Activated naive CD8-positive, alpha-beta T cell treated with anti-CD3 and anti-CD28 coated beads, Interleukin-2, amount 50 U/mL, for 24 hours (primary cell): ENCODE data around the gene PIK3CG.
"Not testable (repeated sequence)": the region's sequence is repeated elsewhere in the genome, so short reads cannot be mapped to it uniquely, and the experiment has no call there.

Experiments
- ATAC-seq: fragments of 150-1000 bp; cut with Tn5 transposase; one replicate; pipeline ENCODE4 v1.10.0; 2021
- DNase-seq: peaks from one replicate; pipeline ENCODE4 v3.0.0; 2021
- H3K27ac Mint-ChIP-seq: one replicate; pipeline ENCODE4 v1.8.0; 2021; ENCODE audit warnings: mild to moderate bottlenecking, mixed read lengths
- H3K27me3 Mint-ChIP-seq: one replicate; pipeline ENCODE4 v1.8.0; 2021; ENCODE audit warnings: mixed read lengths
- H3K36me3 Mint-ChIP-seq: one replicate; pipeline ENCODE4 v1.8.0; 2021; ENCODE audit warnings: low read depth, mixed read lengths
- H3K4me1 Mint-ChIP-seq: one replicate; pipeline ENCODE4 v1.8.0; 2021; ENCODE audit warnings: mixed read lengths
- H3K4me3 Mint-ChIP-seq: one replicate; pipeline ENCODE4 v1.8.0; 2021; ENCODE audit warnings: mild to moderate bottlenecking, moderate library complexity, mixed read lengths
- H3K9me3 Mint-ChIP-seq: one replicate; pipeline ENCODE4 v1.8.0; 2021; ENCODE audit warnings: mixed read lengths

PIK3CG gene

DNA sequence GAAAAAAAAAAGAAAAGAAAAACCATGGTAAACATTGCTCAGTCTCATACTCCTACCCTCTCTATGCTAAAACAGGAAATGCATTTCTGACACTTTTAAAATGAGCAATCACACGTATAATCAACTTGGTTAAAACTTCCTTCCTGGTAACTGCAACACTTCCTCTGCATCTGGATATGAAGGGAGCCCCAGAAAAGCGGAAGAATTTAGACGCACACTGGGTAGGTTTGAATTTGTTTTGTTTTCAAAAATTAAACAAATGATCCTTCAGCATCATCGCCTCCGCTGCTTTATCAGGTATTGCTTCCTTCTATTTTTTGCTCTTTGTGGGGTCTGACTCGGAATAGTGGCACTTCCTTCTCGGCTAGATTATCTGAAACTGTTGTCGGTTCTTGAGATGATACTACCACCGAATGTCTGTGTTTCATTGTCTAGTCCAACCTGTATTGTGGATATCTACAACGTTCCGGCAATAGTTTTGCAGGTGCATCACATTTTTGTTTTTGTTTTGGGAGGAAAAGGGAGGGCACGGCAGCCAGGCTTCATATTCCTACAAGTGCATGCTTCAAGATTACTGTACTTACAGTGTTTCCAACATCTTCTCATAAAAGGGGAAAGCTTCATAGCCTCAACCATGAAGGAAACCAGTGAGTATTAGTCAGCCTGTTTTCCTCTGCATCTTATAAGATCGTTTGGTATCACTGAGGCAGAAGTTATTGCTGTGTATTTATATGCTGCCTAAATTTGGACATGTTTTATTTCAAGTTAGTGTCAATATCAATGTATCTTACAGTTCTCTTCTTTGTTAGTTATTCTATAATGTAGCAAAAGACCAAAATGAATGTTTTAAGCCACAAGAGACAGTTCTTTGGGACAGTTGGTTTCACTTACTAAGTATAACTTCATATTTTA, at the start of gene PIK3CG:
Gene PIK3CG (plus strand): TSS at position 153 of the 912 bp plus-strand sequence. CDS start 2,280 bp downstream, outside the sequence.
- DNase-seq, result no peak
- peak; percentile 80 for ATAC-seq
- peak within 1 kb of the TSS; percentile 89 for H3K4me3 Mint-ChIP-seq
- H3K9me3 Mint-ChIP-seq, result no peaks in the 10 kb centered on the region
- peaks cover 64% of the 10 kb centered on the region for H3K4me1 Mint-ChIP-seq
- H3K27ac Mint-ChIP-seq, result peak within 1 kb of the TSS; percentile 89
- no peaks in the 10 kb centered on the region for H3K27me3 Mint-ChIP-seq
- peaks cover 35% of the 10 kb centered on the region for H3K36me3 Mint-ChIP-seq

DNA sequence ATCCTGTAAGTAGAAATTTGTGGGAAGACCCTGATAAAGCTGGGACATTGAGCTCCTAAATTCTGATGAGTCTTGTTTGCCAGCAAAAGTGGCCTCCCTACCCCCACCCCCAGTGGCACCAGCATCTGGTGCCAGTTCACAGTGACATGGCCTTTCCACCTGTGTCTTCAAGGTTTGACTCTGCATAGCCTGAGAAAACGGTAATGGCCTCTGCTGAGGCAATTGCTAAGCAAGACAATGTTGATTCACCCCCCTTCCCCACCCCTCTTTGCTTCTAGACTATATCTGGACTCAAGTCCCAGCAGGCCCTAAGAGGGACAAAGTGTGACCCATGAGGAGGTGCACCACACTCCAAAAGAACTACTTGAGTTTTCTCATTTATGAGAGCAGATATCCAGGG, 48.0 kb upstream of the PIK3CG start:
- no peaks in the 10 kb centered on the region for H3K9me3 Mint-ChIP-seq
- DNase-seq (no peak), ATAC-seq (no peak)
- H3K4me1 Mint-ChIP-seq, result peaks cover 2% of the 10 kb centered on the region
- H3K27ac Mint-ChIP-seq, result no peak overlapping the region
- no peaks in the 10 kb centered on the region for H3K36me3 Mint-ChIP-seq
- no peaks in the 10 kb centered on the region for H3K27me3 Mint-ChIP-seq
- no peak overlapping the region for H3K4me3 Mint-ChIP-seq

DNA sequence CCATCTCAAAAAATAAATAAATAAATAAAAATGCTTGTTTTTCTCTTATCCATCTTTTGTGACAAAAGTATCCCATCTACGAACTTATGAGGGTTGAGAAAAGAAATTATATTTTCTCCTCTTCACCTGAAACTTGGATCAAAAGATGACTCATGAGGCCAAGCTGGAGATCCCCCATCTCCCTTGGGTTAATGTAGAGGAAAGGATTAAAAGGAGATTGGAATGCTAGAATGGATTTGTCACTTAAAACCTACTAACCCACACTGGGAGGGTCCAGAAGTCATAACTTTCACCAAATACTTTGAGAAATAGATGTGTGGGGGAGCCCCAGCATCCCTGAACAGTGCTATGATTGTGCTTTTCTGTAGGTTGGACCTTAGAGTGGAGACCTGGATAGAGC, 46.3 kb upstream of the PIK3CG start:
- Mint-ChIP-seq H3K36me3 (no peaks in the 10 kb centered on the region), H3K4me3 (no peak overlapping the region), H3K4me1 (no peaks in the 10 kb centered on the region), H3K9me3 (no peaks in the 10 kb centered on the region), H3K27me3 (no peaks in the 10 kb centered on the region), H3K27ac (no peak overlapping the region)
- no peak for DNase-seq
- no peak for ATAC-seq

DNA sequence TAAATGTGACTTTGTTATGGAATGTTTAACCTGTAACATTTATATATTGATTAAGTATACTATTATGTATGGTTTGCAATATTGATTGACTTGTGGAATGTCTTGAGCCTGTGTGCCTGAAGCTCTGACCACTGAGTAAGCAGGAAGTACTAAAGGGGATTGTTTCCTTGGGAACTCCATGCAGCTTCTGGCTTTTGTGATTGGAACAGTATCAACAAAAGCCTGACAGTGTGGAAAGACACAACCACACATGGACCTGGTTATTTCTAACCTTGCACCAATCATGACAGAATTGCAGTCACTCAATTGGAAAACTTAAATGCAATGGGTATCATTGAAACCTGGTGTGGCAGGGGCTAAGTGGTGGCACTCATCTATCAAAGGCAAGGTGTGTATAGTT, 45.5 kb upstream of the PIK3CG start:
- DNase-seq (no peak), ATAC-seq (no peak)
- Mint-ChIP-seq H3K36me3 (no peaks in the 10 kb centered on the region), H3K4me3 (no peak overlapping the region), H3K27me3 (no peaks in the 10 kb centered on the region), H3K4me1 (no peaks in the 10 kb centered on the region), H3K9me3 (no peaks in the 10 kb centered on the region), H3K27ac (no peak overlapping the region)

DNA sequence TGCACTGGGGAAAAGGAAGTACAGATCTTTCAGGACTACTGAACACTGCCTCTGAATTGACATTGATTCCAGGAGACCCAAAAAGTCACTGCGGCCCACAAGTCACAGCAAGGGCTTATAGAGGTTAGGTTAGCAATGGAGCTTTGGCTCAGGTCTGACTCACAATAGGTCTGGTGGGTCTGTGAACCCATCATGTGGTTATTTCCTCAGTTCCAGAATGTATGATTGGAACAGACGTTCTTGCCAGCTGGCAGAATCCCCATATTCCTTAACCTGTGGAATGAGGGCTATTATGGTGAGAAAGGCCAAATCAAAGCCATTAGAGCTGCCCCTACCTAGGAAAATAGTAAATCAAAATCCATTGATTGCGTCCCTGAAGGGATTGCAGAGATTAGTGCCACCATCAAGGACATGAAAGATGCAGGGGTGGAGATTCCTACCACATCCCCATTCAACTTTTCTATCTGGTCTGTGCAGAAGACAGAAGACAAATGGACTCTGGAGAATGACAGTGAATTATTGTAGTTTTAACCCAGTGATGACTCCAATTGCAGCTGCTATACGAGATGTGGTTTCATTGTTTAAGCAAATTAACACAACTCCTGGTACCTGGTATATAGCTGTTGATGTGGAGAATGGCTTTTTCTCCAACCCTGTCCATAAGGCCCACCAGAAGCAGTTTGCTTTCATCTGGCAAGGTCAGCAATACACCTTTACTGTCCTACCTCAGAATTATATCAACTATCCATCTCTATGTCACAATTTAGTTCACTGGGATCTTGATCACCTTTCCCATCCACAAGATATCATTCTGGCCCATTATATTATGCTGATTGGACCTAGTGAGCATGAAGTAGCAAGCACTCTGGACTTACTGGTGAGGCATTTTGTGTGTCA, 44.5 kb upstream of the PIK3CG start:
- no peak overlapping the region for H3K4me3 Mint-ChIP-seq
- no peak for DNase-seq

DNA sequence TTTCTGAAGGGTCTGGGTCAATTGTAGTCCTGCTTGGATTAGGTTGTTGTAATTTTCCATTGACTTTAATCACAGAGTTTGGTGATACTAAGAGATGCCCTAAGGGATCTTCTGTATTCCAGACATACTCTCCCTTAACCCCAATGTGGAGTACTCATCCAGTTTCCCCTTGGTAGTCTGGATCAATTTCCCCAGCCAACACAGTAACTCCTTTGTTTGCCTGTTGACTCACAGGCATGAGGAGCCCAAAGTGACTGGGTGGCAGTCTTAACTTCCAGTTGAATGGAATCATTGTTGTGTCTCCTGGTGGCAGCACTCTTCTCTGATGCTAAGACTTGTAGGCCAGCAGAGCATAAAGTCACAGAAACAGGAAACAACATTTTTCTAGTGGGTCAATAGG, 41.5 kb upstream of the PIK3CG start:
- Mint-ChIP-seq H3K9me3 (no peaks in the 10 kb centered on the region), H3K36me3 (no peaks in the 10 kb centered on the region)

More for the DNA sequence above, 44.5 kb upstream of the PIK3CG start:
- Mint-ChIP-seq H3K9me3 (no peaks in the 10 kb centered on the region), H3K27me3 (no peaks in the 10 kb centered on the region), H3K4me1 (no peaks in the 10 kb centered on the region), H3K27ac (no peak overlapping the region), H3K36me3 (no peaks in the 10 kb centered on the region)
- no peak for ATAC-seq

DNA sequence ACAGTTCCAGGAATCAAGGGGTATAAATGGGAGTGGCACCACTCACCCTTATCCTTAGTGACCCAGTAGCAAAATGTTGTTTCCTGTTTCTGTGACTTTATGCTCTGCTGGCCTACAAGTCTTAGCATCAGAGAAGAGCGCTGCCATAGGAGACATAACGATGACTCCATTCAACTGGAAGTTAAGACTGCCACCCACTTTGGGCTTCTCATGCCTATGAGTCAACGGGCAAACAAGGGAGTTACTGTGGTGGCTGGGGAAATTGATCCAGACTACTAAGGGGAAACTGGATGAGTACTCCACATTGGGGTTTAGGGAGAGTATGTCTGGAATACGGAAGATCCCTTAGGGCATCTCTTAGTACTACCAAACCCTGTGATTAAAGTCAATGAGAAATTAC, 40.6 kb upstream of the PIK3CG start:
- Mint-ChIP-seq H3K4me1 (no peaks in the 10 kb centered on the region), H3K4me3 (no peak overlapping the region), H3K27ac (no peak overlapping the region), H3K9me3 (peaks cover 4% of the 10 kb centered on the region), H3K36me3 (no peaks in the 10 kb centered on the region), H3K27me3 (no peaks in the 10 kb centered on the region)
- no peak for ATAC-seq
- DNase-seq, result no peak

More for the DNA sequence above, 41.5 kb upstream of the PIK3CG start:
- no peak for DNase-seq
- no peak overlapping the region for H3K27ac Mint-ChIP-seq
- no peak for ATAC-seq
- H3K4me1 Mint-ChIP-seq, result no peaks in the 10 kb centered on the region
- H3K4me3 Mint-ChIP-seq, result no peak overlapping the region
- H3K27me3 Mint-ChIP-seq, result no peaks in the 10 kb centered on the region

DNA sequence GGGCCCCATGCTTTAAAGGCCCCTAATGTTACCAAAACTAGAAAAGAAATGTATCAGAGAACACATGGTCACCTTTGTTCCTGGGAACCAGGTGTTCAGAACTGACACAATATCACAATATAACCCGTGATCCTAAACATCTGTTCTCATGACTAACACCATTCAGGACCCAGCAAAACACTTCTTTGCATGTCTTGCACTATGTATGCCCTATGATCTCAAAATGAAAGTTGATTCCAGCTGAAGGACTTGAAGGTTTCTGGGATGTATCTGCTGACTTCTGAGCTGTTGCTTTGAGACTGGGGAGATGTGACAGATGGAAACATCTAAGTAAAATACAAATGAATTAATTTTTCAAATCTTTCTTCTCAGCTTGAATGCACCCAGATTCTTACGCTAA, 37.5 kb upstream of the PIK3CG start:
- H3K27me3 Mint-ChIP-seq, result no peaks in the 10 kb centered on the region
- no peak for ATAC-seq
- no peaks in the 10 kb centered on the region for H3K4me1 Mint-ChIP-seq
- DNase-seq, result no peak
- H3K9me3 Mint-ChIP-seq, result peaks cover 16% of the 10 kb centered on the region
- H3K27ac Mint-ChIP-seq, result no peak overlapping the region
- H3K4me3 Mint-ChIP-seq, result no peak overlapping the region
- H3K36me3 Mint-ChIP-seq, result no peaks in the 10 kb centered on the region

DNA sequence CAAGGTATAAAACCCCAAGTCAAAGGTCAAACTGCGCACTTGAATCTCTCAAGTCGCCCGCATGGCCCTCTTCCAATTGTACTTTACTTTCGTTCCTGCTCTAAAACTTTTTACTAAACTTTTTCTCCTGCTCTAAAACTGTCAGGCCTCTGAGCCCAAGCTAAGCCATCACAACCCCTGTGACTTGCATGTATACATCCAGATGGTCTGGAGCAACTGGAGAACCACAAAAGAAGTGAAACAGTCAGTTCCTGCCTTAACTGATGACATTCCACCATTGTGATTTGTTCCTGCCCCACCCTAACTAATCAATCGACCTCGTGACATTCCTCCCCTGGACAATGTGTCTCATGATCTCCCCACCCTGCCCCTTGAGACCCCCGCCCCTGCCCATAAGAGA, 35.6 kb upstream of the PIK3CG start:
- Mint-ChIP-seq H3K9me3 (peaks cover 16% of the 10 kb centered on the region), H3K27me3 (no peaks in the 10 kb centered on the region), H3K4me3 (no peak overlapping the region), H3K27ac (no peak overlapping the region), H3K36me3 (no peaks in the 10 kb centered on the region), H3K4me1 (no peaks in the 10 kb centered on the region)
- ATAC-seq (no peak), DNase-seq (no peak)

DNA sequence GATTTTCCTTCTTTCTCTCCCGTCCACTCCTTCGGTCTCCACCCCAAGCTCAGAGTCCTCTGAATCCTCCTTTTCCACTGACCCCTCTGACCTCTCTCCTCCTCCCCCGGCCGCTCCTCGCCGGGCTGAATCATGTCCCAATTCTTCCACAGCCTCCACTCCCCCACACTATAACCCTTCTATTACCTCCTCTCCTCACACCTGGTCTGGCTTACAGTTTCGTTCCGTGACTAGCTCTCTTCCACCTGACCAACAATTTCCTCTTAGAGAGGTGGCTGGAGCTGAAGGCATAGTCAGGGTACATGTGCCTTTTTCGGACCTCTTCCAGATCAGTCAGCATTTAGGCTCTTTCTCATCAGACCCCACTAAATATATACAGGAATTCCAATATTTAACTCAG, 34.2 kb upstream of the PIK3CG start:
- not testable (repeated sequence) for DNase-seq, H3K4me1 Mint-ChIP-seq, H3K4me3 Mint-ChIP-seq, H3K27me3 Mint-ChIP-seq, H3K27ac Mint-ChIP-seq, ATAC-seq, H3K36me3 Mint-ChIP-seq
- H3K9me3 Mint-ChIP-seq, result peaks cover 16% of the 10 kb centered on the region

DNA sequence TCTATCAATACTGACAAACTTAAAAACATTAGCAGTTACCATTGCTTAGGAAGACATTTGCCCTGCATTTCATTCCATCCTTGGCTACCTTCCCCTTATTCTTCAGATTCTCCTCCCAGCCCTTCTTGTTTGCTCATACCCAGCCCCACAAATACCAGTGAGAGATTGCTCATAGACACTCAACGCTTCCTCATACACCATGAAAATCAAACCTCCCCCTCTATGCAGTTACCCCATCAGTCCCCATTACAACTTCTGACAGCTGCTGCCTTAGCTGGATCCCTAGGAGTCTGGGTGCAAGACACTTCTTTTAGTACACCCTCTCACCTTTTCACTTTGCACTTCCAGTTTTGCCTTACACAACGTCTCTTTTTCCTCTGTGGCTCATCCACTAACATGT, 28.3 kb upstream of the PIK3CG start:
- DNase-seq, result no peak
- no peak overlapping the region for H3K27ac Mint-ChIP-seq
- no peak overlapping the region for H3K4me3 Mint-ChIP-seq
- H3K9me3 Mint-ChIP-seq, result no peaks in the 10 kb centered on the region
- ATAC-seq, result no peak
- H3K27me3 Mint-ChIP-seq, result no peaks in the 10 kb centered on the region
- H3K4me1 Mint-ChIP-seq, result peaks cover 19% of the 10 kb centered on the region
- no peaks in the 10 kb centered on the region for H3K36me3 Mint-ChIP-seq

DNA sequence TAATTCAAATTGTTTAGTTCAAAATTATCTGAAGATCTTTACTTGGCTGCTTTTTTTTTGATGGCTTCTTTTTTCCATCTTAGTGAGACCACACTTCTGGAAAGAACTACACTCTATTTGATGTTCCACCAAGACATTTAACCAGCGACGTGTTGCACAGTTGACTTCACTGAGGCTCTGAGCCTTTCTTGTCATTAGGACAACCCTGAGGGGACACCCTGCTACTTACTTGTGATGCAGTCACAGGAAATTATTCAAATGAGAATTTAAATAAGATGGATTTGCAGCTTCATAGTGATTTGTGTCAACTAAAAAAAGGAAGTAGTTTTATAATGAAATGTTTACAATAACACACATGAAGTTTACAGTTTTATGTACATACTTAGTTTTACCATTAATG, 25.6 kb upstream of the PIK3CG start:
- Mint-ChIP-seq H3K36me3 (no peaks in the 10 kb centered on the region), H3K4me1 (peaks cover 21% of the 10 kb centered on the region), H3K4me3 (no peak overlapping the region), H3K27me3 (no peaks in the 10 kb centered on the region), H3K9me3 (no peaks in the 10 kb centered on the region), H3K27ac (peak overlapping the region; percentile 59)
- ATAC-seq (peak; percentile 93), DNase-seq (no peak)

DNA sequence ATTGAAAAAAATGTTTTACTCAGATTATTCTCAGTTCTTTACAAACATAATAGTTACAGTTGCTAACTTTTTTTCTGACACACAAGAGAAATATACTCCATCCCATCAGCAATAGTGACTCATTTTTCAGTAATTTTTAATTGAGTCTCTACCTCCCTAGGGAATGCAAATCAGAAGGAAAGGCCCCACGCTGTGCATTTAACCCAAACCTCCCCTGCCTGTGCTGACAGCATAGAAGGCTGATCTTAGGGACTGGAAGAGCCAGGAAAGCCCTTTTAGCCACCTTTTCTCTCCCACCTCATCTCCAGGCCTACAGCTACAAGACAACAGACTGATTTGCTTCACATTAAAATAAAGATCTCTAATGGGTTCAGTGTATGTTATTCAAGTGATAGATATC, 24.7 kb upstream of the PIK3CG start:
- Mint-ChIP-seq H3K27ac (no peak overlapping the region), H3K4me1 (peaks cover 21% of the 10 kb centered on the region), H3K4me3 (no peak overlapping the region), H3K9me3 (no peaks in the 10 kb centered on the region), H3K27me3 (no peaks in the 10 kb centered on the region), H3K36me3 (no peaks in the 10 kb centered on the region)
- DNase-seq, result no peak
- no peak for ATAC-seq

DNA sequence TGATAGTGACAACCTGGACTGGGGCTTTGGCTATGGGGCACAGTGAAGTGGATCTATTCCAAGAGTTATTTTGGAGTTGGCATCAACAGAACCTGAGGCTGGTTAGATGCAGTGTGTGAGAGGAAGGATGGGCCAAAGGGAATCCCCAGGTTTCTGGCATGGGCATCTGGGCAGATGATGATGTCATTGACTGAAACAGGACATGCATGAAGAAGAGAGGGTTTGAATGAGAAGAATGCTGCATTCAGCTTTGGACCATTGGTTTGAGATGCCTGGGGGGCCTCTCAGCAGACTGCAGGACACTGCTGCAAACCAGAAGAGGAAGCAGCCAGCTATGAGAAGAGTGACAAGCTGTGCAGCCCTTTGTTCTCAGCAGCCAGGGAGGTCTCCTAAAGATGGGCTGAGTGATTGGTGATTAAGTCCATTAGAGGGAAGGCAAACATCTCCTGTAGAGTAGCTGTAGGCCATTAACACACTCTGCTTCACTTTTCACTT, 23.1 kb upstream of the PIK3CG start:
- Mint-ChIP-seq H3K27me3 (no peaks in the 10 kb centered on the region), H3K27ac (no peak overlapping the region), H3K4me1 (peaks cover 21% of the 10 kb centered on the region), H3K4me3 (no peak overlapping the region), H3K36me3 (no peaks in the 10 kb centered on the region), H3K9me3 (no peaks in the 10 kb centered on the region)
- DNase-seq (no peak), ATAC-seq (no peak)
